Measurements from ENCODE around the gene SEMA4F. TPM values are rescaled to one million over a fixed set of nuclear protein-coding genes. Genes with fewer than 3 reads are reported as not detected.

SEMA4F gene
- total and polyA plus RNA-seq, 9 donors = 3.8 to 13.5 (median 6.9) TPM

GRCh38 chr2:74714691-74715080 lies 60.6 kb downstream of the SEMA4F start:
- intact Hi-C loops (cut with DNase I) = loop anchor here (1.0 to 5.0 kb wide), 3 partner anchors 118 to 163 kb away; partner anchors contain the start of gene HK2 (in 1 of the 4)
- TF ChIP-seq POLR2A (IDR thresholded peaks at IDR 0.05) (no peak), CTCF (IDR thresholded peaks at IDR 0.05) (no peak), EP300 (IDR thresholded peaks at IDR 0.05) (no peak)
- DNase-seq = no peak
- WGBS, 3 donors = 23 to 25% (median 24%) methylated on average over 8 of the region's 8 CpGs
- H3K4me3 ChIP-seq = no peak overlapping the region
- no peaks in the 10 kb centered on the region for H3K36me3 ChIP-seq
- no peaks in the 10 kb centered on the region for H3K9me3 ChIP-seq
- H3K27ac ChIP-seq = no peak overlapping the region
- no peaks in the 10 kb centered on the region for H3K27me3 ChIP-seq
- no peaks in the 10 kb centered on the region for H3K4me1 ChIP-seq (ENCODE audit: insufficient read depth)

- Histone ChIP-seq H3K9me3 (no peaks in the 10 kb centered on the region), H3K4me3 (peak overlapping the region; percentile 55), H3K27ac (peak overlapping the region; percentile 75 to 79), H3K36me3 (no peaks in the 10 kb centered on the region), H3K4me1 (ENCODE audit: insufficient read depth) (no peaks in the 10 kb centered on the region), H3K27me3 (no peaks in the 10 kb centered on the region)
- 0% methylated on average over 45 to 56 of the region's 56 CpGs for WGBS, 3 donors
- intact Hi-C loops (cut with DNase I) = loop anchor here (1.0 to 5.0 kb wide), 3 partner anchors 117 to 162 kb away; partner anchors contain the start of gene HK2 (in 1 of the 4)
- peak; percentile 81 to 89 (median 87) for DNase-seq
- TF ChIP-seq CTCF (IDR thresholded peaks at IDR 0.05) (peak; percentile 83 to 92 (median 88)), POLR2A (IDR thresholded peaks at IDR 0.05) (peak; percentile 15), EP300 (IDR thresholded peaks at IDR 0.05) (no peak)
Measured at GRCh38 chr2:74715081-74715791, 61.2 kb downstream of the SEMA4F start.

- Histone ChIP-seq H3K27ac (peak overlapping the region in 1 of 2 donors; percentile 75), H3K36me3 (no peaks in the 10 kb centered on the region), H3K27me3 (no peaks in the 10 kb centered on the region), H3K9me3 (no peaks in the 10 kb centered on the region), H3K4me1 (ENCODE audit: insufficient read depth) (no peaks in the 10 kb centered on the region), H3K4me3 (no peak overlapping the region)
- intact Hi-C loops (cut with DNase I) = loop anchor here (1.0 to 5.0 kb wide), 3 partner anchors 116 to 161 kb away; partner anchors contain the start of gene HK2 (in 1 of the 4)
- WGBS, 3 donors = 44 to 51% (median 47%) methylated on average over 6 of the region's 6 CpGs
- no peak for DNase-seq
- TF ChIP-seq CTCF (IDR thresholded peaks at IDR 0.05) (no peak), POLR2A (IDR thresholded peaks at IDR 0.05) (no peak), EP300 (IDR thresholded peaks at IDR 0.05) (no peak)
Measured at GRCh38 chr2:74715880-74716279, 61.8 kb downstream of the SEMA4F start.

GRCh38 chr2:74719066-74719465 lies 65.0 kb downstream of the SEMA4F start:
- Histone ChIP-seq H3K27ac (no peak overlapping the region), H3K4me3 (no peak overlapping the region), H3K36me3 (no peaks in the 10 kb centered on the region), H3K9me3 (no peaks in the 10 kb centered on the region), H3K4me1 (ENCODE audit: insufficient read depth) (no peaks in the 10 kb centered on the region), H3K27me3 (no peaks in the 10 kb centered on the region)
- no peak for DNase-seq
- no peak for TF ChIP-seq CTCF (IDR thresholded peaks at IDR 0.05)
- no peak for TF ChIP-seq POLR2A (IDR thresholded peaks at IDR 0.05)
- no peak for TF ChIP-seq EP300 (IDR thresholded peaks at IDR 0.05)
- 70 to 83% (median 73%) methylated on average over 2 of the region's 2 CpGs for WGBS, 3 donors
- intact Hi-C loops (cut with DNase I) = loop anchor here (5.0 kb wide), 2 partner anchors 113 to 158 kb away; partner anchors contain the start of gene HK2 (in 1 of the 4)

Data from ovary (tissue), 9 donors.